ENCODE data around the gene GDA.

The GDA gene

DNA sequence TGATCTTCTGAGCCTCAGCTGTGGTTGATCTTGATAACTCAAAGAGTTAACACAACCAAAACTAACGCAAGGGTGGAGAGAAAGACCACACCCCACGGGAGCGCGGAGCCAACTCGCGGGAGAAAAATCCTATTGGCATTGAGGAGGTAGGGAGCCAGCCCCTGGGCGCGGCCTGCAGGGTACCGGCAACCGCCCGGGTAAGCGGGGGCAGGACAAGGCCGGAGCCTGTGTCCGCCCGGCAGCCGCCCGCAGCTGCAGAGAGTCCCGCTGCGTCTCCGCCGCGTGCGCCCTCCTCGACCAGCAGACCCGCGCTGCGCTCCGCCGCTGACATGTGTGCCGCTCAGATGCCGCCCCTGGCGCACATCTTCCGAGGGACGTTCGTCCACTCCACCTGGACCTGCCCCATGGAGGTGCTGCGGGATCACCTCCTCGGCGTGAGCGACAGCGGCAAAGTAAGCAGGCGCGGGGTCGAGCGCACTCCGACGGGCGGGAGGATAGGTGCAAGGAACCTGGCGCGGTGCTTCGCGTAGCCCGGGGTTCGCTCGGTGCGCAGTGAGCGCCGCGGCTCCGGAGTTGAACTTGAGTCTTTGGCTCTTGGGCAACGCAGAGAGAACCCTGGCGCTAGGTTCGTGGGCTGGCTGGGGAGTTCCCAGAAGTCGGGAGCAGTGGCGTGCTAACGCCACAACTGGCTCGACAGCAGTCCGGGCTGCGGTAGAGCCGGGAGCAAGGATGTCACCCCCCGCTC, at the start of gene GDA:
Gene GDA, plus strand, starts transcription at position 210 of the 745 bp plus-strand sequence. Its CDS starts 120 bp downstream, at position 330.
- no peak for DNase-seq

DNA sequence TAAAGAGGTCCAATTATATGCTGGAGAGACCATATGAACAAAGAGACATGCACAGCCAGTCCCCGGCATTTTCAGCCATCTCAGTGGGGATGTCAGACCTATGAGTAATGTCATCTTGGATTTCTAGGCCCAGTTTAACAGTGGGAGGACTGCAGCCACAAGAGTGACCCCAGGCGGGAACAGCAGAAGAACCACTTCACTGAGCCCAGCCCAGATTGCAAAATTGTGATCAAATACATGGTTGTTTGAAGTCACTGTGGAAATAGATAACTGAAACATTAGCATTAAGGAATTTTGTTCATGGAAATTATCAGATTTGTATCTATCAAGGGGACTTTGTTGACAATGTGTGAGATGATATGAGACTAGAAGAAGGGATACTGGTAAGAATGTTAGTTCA, 46.7 kb upstream of the GDA start:
- no peak for DNase-seq

- no peak for DNase-seq
Measured at GRCh38 chr9:72113056-72113455, 36.2 kb upstream of the GDA start.

- DNase-seq: no peak
Measured at GRCh38 chr9:72119853-72120252, 29.4 kb upstream of the GDA start.

- no peak for DNase-seq
Measured at GRCh38 chr9:72124947-72125346, 24.3 kb upstream of the GDA start.

DNA sequence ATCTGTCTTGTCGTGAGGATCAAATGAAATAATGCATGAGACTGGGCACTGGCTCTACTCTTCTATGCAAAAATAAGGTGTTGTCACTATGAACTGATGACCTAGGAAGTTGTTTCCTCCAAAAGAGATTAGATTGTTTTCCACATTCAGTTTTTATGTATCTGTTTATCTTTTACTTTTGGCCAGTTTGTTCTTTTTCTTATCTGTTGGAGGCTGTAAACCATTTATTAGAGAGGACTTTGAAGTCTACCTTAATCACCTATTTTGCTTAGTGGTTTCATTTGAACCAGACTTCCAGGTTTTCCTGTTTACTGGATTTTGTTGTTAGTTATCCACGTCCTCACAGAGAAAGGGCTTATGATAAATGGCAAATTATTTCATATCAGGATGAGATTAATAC, 21.5 kb upstream of the GDA start:
- no peak for DNase-seq

DNA sequence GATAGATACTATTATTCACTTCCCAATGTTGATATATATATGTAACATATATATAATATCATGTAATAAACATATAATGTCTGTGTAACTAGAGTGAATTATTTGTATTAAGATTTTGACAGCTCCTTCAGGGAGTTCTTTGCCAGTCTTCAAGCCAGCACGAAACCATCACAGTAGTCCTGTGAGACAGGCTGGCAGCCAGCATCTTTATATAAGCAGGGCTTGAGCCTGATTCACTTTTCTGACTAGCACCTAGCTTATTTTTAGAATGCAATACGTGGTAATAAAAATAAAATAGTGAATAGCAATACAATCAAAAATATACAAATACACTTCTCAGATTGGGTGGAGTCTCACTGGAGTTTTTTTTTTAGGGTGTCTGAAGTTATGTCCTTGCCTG, 20.7 kb upstream of the GDA start:
- DNase-seq: no peak

- no peak for DNase-seq
Measured at GRCh38 chr9:72129271-72130156, 19.7 kb upstream of the GDA start.

GRCh38 chr9:72130321-72130720, 18.9 kb upstream of the GDA start:
- no peak for DNase-seq

GRCh38 chr9:72131206-72131605, 18.0 kb upstream of the GDA start:
- no peak for DNase-seq

DNA sequence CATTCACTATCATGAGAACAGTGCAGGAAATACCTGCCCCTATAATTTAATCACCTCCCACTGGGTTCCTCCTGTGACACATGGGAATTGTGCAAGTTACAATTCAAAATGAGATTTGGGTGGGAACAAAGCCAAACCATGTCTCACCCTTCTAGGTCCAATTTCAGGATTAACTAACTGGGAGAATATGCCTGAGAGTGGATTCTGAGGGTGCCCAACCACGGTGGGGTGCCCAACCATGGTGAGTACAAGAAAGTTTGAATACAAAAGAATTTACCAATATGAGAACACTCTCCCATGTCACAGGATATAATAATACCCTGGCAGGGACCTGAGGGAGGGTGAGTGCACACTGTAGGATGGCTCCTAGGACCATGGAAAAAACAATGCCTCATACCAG, 17.2 kb upstream of the GDA start:
- DNase-seq: no peak

DNA sequence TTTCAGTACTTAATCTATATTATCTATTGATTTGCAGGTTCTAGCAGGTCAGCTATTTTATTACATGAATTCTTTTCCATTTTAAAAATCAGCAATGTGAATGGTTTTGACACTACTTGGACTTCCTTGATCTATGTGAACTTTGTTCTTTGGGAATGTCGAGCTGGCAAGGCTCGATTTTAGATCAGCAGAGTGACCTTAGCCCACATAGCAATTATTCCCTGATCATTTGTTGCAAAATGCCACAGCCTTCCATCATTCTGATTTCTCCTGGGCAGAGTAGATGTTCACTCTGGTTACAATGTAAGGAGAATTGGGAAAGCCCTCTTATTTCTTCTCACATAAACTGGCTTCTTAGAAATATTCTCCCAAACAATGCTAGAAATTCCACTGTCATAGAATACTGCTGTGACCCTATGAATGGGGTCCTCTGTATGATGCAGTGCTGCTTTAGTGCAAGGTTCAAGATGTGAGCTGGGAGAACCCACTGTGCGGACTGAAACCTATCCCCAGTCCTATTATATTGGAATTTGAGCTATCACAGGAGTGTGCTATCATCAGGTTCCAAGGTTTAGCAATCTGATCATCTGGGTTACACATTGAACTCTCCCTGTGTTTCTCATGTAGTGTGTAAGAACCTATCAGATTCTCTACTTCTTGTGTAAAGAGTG, 15.7 kb upstream of the GDA start:
- no peak for DNase-seq

- DNase-seq: no peak
Measured at GRCh38 chr9:72134801-72135200, 14.4 kb upstream of the GDA start.

GRCh38 chr9:72137697-72138365, 11.4 kb upstream of the GDA start:
- DNase-seq: no peak

- DNase-seq: no peak
Measured at GRCh38 chr9:72139226-72139625, 10.0 kb upstream of the GDA start.

DNA sequence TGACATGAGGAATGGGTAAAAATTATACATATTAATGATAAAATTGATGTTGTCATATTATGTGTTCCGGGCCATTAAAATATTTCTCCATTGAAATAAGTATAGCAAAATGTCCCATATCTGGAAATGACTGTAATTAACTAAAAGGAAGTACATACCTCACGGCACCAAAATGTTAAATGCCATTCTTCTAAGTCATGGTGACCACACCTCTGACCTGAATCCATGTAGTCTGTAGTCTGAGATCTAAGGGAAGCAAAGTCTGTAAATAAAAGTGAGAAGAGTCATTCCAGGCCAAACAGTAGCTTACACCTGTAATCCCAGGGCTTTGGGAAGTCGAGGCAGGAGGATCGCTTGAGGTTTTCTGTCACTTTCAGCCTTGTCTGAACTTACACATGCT, 8.7 kb upstream of the GDA start:
- no peak for DNase-seq

- no peak for DNase-seq
Measured at GRCh38 chr9:72141484-72141883, 7.8 kb upstream of the GDA start.

DNA sequence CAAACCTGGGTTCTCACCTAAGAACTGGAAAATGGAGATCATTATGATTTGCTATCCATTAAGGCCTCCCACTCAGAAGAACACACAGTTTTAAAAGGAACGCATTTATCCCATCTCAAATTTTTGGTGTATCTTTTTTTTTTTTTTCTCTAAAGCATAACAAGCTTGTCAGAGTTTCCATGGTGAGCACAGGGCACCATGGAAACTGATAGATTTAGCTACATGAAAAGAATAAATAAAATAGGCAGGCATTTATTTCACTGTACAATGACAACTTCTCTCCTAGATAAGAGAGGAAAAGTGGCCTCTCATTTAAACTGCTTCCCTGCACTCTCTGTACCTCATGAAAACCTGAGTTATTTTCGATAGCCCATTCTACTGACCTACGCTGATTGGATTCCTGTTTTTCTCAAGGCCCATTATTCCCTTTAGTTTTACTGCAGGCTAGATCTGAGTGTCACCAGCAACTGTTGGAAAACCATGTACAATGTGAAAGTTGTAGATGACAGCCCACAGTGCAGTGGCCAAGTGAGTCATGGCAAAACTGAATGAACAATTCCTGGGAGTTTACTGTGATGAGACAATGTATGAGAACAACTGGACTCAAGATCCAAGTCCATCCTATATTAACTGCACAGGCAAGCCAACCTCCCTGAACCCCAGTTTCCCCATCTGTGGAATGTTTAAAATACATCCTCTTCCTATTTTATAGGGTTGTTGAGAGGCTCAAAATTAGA, 4.3 kb upstream of the GDA start:
- no peak for DNase-seq

GRCh38 chr9:72145733-72146505, 3.3 kb upstream of the GDA start:
- DNase-seq: no peak

DNA sequence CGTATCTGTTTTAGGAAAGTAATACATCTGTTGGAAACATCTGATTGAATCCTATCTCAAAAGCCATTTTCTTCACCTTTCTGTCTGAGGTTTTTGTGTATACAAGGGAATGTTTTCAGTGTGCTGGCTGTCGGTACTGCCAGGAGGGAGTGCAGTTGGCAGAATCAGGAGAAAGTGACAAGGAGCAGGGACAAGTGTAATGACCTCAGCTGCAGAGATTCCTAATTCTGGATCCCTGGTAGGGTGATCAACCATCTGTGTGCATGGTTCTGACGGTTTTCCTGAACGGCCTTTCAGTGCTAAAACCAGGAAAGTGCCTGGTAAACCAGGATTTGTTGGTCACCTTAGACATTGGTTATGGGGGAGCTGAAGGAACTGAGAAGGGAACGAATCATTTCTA, 1.6 kb upstream of the GDA start:
- DNase-seq: no peak

DNA sequence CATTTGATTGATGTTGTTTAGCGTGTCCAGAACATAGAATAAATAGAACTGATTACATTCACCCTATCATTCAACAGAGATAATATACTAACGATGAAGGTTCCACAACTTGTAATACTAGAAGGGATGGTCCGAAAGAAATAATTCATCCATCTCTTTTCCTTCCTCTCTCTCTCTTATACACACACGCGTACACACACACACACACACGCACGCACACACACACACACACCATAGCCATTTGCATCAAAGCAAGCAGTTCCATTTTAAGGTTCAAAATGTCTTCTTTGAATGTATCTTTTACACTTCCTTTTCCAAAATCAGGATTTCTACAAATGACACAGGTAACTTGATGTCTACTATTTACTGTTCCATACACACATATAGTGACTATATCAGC, 887 bp downstream of the GDA start:
- no peak for DNase-seq

DNA sequence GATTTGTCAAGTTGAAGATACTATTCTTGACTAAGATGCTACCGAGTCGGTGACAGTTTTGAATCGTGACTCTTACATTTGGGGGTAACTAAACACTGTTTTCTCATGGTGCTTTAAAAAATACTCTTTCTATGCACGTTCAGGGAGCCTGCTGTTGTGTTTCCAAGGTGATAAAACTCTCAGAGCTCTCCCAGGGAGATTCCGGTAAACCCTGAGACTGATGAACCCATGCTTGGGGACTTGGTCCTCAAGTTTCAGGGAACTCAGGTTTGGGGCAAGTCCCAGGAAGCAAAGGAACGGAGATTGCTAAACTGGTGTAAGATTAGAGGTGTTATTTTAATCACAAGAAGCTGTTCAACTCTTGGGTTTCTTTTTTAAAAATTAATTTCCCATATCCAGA, 1.4 kb downstream of the GDA start:
- no peak for DNase-seq

All from fibroblast of upper back skin (primary cell).